Activated T-helper 2 cell treated with anti-CD3 and anti-CD28 coated beads, Interferon-gamma antibody, Interleukin-2, Interleukin-4, amounts not matched to agents 10 μg/mL and 5 μg/mL and 100 μg/mL, durations not matched to agents 14 hours and 24 hours and 36 hours (primary cell): Measurements from ENCODE around the gene GNG7. TPM values are rescaled to one million over a fixed set of nuclear protein-coding genes. Genes with fewer than 3 reads are reported as not detected.
"Not testable (repeated sequence)": the region's sequence is repeated elsewhere in the genome, so short reads cannot be mapped to it uniquely, and the experiment has no call there.

Experiments
- DNase-seq: peaks from one replicate; pipeline ENCODE4 v3.0.0; 2021; ENCODE audit warnings: low spot score
- H3K27ac Mint-ChIP-seq: one replicate; pipeline ENCODE4 v1.8.0; 2021; ENCODE audit warnings: mixed read lengths
- H3K27me3 Mint-ChIP-seq: one replicate; pipeline ENCODE4 v1.8.0; 2021; ENCODE audit warnings: low read depth, mixed read lengths
- H3K36me3 Mint-ChIP-seq: one replicate; pipeline ENCODE4 v1.8.0; 2021; ENCODE audit warnings: low read depth, mixed read lengths
- H3K4me1 Mint-ChIP-seq: one replicate; pipeline ENCODE4 v1.8.0; 2021; ENCODE audit warnings: low read depth, mixed read lengths
- H3K4me3 Mint-ChIP-seq: one replicate; pipeline ENCODE4 v1.8.0; 2021; ENCODE audit warnings: low read depth, mild to moderate bottlenecking, moderate library complexity, mixed read lengths
- H3K9me3 Mint-ChIP-seq: one replicate; pipeline ENCODE4 v1.8.0; 2021; ENCODE audit warnings: mixed read lengths
- intact Hi-C: fragments of 100-400 bp; cut with micrococcal nuclease; formaldehyde crosslinking; loops from one replicate; pipeline ENCODE4 v1.15.1; 2023
- total RNA-seq: library from RNA; stranded (reverse); gene quantifications from 2 replicates; pipeline ENCODE4 v1.2.3, GENCODE V29; 2022

The GNG7 gene
- total RNA-seq, 1 donor from 2014 or later = 0.16 TPM

GRCh38 chr19:2494447-2495129 lies 207.9 kb downstream of the GNG7 start:
- Mint-ChIP-seq H3K27ac (no peak overlapping the region), H3K9me3 (no peaks in the 10 kb centered on the region), H3K4me3 (peak overlapping the region; percentile 66), H3K36me3 (no peaks in the 10 kb centered on the region), H3K27me3 (peaks cover 34% of the 10 kb centered on the region), H3K4me1 (peaks cover 21% of the 10 kb centered on the region)
- intact Hi-C loops = loop anchor here (2.0 kb wide), 1 partner anchor 16 kb away; no protein-coding TSS in a partner anchor
- DNase-seq = peak; percentile 39

- no peak for DNase-seq
- Mint-ChIP-seq H3K4me1 (peaks cover 24% of the 10 kb centered on the region), H3K27me3 (peaks cover 37% of the 10 kb centered on the region), H3K4me3 (peak overlapping the region; percentile 56), H3K36me3 (no peaks in the 10 kb centered on the region), H3K9me3 (no peaks in the 10 kb centered on the region), H3K27ac (no peak overlapping the region)
- intact Hi-C loops = loop anchor here (2.0 kb wide), 1 partner anchor 15 kb away; no protein-coding TSS in a partner anchor
Measured at GRCh38 chr19:2494084-2494446, 208.4 kb downstream of the GNG7 start.

DNA sequence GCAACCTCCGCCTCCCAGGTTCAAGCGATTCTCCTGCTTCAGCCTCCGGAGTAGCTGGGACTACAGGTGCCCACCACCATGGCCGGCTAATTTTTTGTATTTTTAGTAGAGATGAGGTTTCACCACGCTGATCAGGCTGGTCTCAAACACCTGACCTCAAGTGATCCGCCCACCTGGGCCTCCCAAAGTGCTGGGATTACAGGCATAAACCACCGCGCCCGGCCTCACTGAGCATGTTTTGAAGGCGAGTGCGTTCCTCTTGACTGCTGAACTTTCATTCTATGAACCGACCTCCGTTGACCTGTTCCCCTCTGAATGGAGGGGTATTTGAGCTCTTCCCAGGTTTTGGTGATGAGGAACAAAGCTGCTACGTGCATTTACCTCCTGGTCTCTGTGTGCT lies 209.0 kb downstream of the GNG7 start:
- H3K36me3 Mint-ChIP-seq, intact Hi-C loops, DNase-seq, H3K4me3 Mint-ChIP-seq, H3K27ac Mint-ChIP-seq, H3K9me3 Mint-ChIP-seq: not testable (repeated sequence)
- Mint-ChIP-seq H3K27me3 (peaks cover 41% of the 10 kb centered on the region), H3K4me1 (peaks cover 24% of the 10 kb centered on the region)

DNA sequence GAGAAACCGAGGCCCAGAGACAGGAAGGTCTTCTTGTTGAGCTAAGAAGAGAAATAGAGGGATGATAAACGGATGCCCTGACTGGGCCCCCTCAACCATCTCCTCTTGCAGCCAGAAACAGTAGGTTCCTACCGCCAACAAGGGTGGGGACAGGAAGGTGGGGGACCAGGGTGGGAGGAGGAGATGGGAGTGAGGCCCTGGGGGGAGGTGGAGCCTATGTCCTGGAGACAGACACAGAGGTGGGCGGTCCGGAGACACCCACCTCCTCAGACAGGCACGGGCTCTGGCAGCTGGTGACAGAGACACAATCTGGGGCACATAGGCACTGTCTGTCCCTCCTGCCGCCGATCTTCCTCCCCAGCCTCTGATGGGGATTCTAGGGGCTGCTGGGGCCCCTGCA lies 209.6 kb downstream of the GNG7 start:
- intact Hi-C loops = no loop called here
- no peak overlapping the region for H3K27ac Mint-ChIP-seq
- no peaks in the 10 kb centered on the region for H3K9me3 Mint-ChIP-seq
- no peak for DNase-seq
- no peaks in the 10 kb centered on the region for H3K36me3 Mint-ChIP-seq
- H3K27me3 Mint-ChIP-seq = peaks cover 44% of the 10 kb centered on the region
- no peak overlapping the region for H3K4me3 Mint-ChIP-seq
- H3K4me1 Mint-ChIP-seq = peaks cover 24% of the 10 kb centered on the region

- Mint-ChIP-seq H3K36me3 (no peaks in the 10 kb centered on the region), H3K4me3 (no peak overlapping the region), H3K27ac (no peak overlapping the region), H3K4me1 (peaks cover 24% of the 10 kb centered on the region), H3K9me3 (no peaks in the 10 kb centered on the region), H3K27me3 (peaks cover 54% of the 10 kb centered on the region)
- DNase-seq = no peak
- intact Hi-C loops = no loop called here
Measured at GRCh38 chr19:2491130-2491801, 211.2 kb downstream of the GNG7 start.

- H3K36me3 Mint-ChIP-seq = no peaks in the 10 kb centered on the region
- no peak for DNase-seq
- no peak overlapping the region for H3K4me3 Mint-ChIP-seq
- peaks cover 58% of the 10 kb centered on the region for H3K27me3 Mint-ChIP-seq
- H3K4me1 Mint-ChIP-seq = peaks cover 20% of the 10 kb centered on the region
- H3K9me3 Mint-ChIP-seq = no peaks in the 10 kb centered on the region
- intact Hi-C loops = no loop called here
- no peak overlapping the region for H3K27ac Mint-ChIP-seq
Measured at GRCh38 chr19:2490659-2491058, 211.8 kb downstream of the GNG7 start.

DNA sequence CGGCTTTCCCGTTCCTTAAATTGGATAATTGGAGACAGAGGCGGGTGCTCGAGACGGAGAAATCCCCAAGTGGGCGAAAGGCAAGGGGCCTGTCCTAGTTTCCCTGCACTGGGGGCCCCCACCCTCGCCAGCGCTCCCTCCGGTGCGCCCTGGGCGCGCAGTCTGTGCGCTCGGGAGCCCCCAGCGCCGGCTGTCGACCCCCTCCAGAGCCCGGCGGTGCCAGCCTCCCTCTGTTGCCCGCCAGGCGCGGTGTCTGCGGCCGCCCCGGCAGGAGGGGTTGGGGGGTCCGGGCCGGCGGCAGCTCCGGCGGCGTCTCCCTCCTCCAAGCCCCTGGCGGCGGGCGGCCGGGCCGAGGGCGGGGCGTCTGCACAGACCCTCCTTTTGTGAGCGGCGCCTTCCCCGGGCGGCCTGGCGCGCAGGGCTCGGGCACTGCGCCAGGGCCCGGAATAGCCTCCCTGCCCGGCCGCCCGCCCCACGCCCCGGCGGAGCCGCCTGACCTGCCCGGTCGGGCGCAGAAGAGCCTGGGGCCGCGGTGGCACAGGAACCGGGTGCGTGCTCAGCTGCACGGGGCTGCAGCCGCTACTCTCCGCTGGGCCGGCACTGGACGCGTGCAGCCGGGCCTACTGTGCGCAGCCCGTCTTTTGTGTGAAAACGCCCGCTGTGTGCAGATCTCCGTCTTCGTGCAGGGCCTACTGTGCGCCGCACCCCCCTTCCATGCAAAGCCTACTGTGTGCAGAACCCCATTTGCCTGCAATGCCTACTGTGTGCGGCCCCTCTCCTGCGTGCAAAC lies 213.4 kb downstream of the GNG7 start:
- Mint-ChIP-seq H3K9me3 (no peaks in the 10 kb centered on the region), H3K36me3 (no peaks in the 10 kb centered on the region), H3K27ac (no peak overlapping the region), H3K4me1 (peaks cover 17% of the 10 kb centered on the region), H3K4me3 (no peak overlapping the region), H3K27me3 (peaks cover 59% of the 10 kb centered on the region)
- intact Hi-C loops = no loop called here
- DNase-seq = no peak

GRCh38 chr19:2488405-2488941 lies 214.0 kb downstream of the GNG7 start:
- Mint-ChIP-seq H3K4me1 (peaks cover 11% of the 10 kb centered on the region), H3K4me3 (no peak overlapping the region), H3K36me3 (no peaks in the 10 kb centered on the region), H3K9me3 (peaks cover 5% of the 10 kb centered on the region), H3K27me3 (peaks cover 57% of the 10 kb centered on the region), H3K27ac (no peak overlapping the region)
- DNase-seq = no peak
- intact Hi-C loops = no loop called here

- Mint-ChIP-seq H3K9me3 (peaks cover 5% of the 10 kb centered on the region), H3K27ac (no peak overlapping the region), H3K4me3 (no peak overlapping the region), H3K27me3 (peaks cover 57% of the 10 kb centered on the region), H3K36me3 (no peaks in the 10 kb centered on the region), H3K4me1 (peaks cover 11% of the 10 kb centered on the region)
- no peak for DNase-seq
- intact Hi-C loops = no loop called here
Measured at GRCh38 chr19:2487842-2488241, 214.7 kb downstream of the GNG7 start.

- intact Hi-C loops = no loop called here
- H3K27ac Mint-ChIP-seq = no peak overlapping the region
- peaks cover 9% of the 10 kb centered on the region for H3K9me3 Mint-ChIP-seq
- no peak overlapping the region for H3K4me3 Mint-ChIP-seq
- peaks cover 49% of the 10 kb centered on the region for H3K27me3 Mint-ChIP-seq
- no peaks in the 10 kb centered on the region for H3K36me3 Mint-ChIP-seq
- DNase-seq = no peak
- H3K4me1 Mint-ChIP-seq = peaks cover 9% of the 10 kb centered on the region
Measured at GRCh38 chr19:2487090-2487489, 215.4 kb downstream of the GNG7 start.

- no peaks in the 10 kb centered on the region for H3K36me3 Mint-ChIP-seq
- H3K27ac Mint-ChIP-seq = no peak overlapping the region
- peaks cover 33% of the 10 kb centered on the region for H3K27me3 Mint-ChIP-seq
- DNase-seq = no peak
- peaks cover 9% of the 10 kb centered on the region for H3K9me3 Mint-ChIP-seq
- no peak overlapping the region for H3K4me3 Mint-ChIP-seq
- intact Hi-C loops = no loop called here
- H3K4me1 Mint-ChIP-seq = peaks cover 7% of the 10 kb centered on the region
Measured at GRCh38 chr19:2485428-2485827, 217.1 kb downstream of the GNG7 start.

GRCh38 chr19:2484178-2484937 lies 218.1 kb downstream of the GNG7 start:
- H3K9me3 Mint-ChIP-seq = peaks cover 9% of the 10 kb centered on the region
- intact Hi-C loops = no loop called here
- no peak overlapping the region for H3K4me3 Mint-ChIP-seq
- no peak for DNase-seq
- H3K36me3 Mint-ChIP-seq = no peaks in the 10 kb centered on the region
- peaks cover 27% of the 10 kb centered on the region for H3K27me3 Mint-ChIP-seq
- no peak overlapping the region for H3K27ac Mint-ChIP-seq
- peaks cover 8% of the 10 kb centered on the region for H3K4me1 Mint-ChIP-seq
